Measurements from ENCODE around the gene CNTLN.

The CNTLN gene

GRCh38 chr9:17332115-17332514 lies 197.3 kb downstream of the CNTLN start:
- TF ChIP-seq RAD21 (IDR thresholded peaks at IDR 0.05; ENCODE audit: low read depth) = no peak
- no peak for TF ChIP-seq CREB1 (IDR thresholded peaks at IDR 0.05; ENCODE audit: low read depth)
- TF ChIP-seq ZBTB7A (IDR thresholded peaks at IDR 0.05; ENCODE audit: low read depth) = no peak
- no peak for TF ChIP-seq TCF12 (IDR thresholded peaks at IDR 0.05; ENCODE audit: low read depth)
- TF ChIP-seq EGR1 (IDR thresholded peaks at IDR 0.05) = no peak
- no peak for TF ChIP-seq EP300 (IDR thresholded peaks at IDR 0.05; ENCODE audit: borderline replicate concordance)
- no peak for TF ChIP-seq FOXM1 (IDR thresholded peaks at IDR 0.05; ENCODE audit: borderline replicate concordance, low read depth)
- TF ChIP-seq NFIC (IDR thresholded peaks at IDR 0.05) = no peak
- TF ChIP-seq USF1 (IDR thresholded peaks at IDR 0.05) = no peak

- TF ChIP-seq FOXM1 (IDR thresholded peaks at IDR 0.05; ENCODE audit: borderline replicate concordance, low read depth) = no peak
These were observed 204.3 kb downstream of the CNTLN start for GRCh38 chr9:17339156-17339555.

GRCh38 chr9:17342696-17343095 lies 207.9 kb downstream of the CNTLN start:
- TF ChIP-seq TAF1 (IDR thresholded peaks at IDR 0.05; ENCODE audit: low read depth) (no peak), USF1 (IDR thresholded peaks at IDR 0.05) (no peak), TEAD4 (IDR thresholded peaks at IDR 0.05) (no peak), YY1 (IDR thresholded peaks at IDR 0.05; ENCODE audit: low read depth) (no peak), EP300 (IDR thresholded peaks at IDR 0.05; ENCODE audit: borderline replicate concordance) (no peak), REST (IDR thresholded peaks at IDR 0.05; ENCODE audit: low read depth) (0 out of 2 replicates have a peak, but pooled peaks have one; percentile 11)

GRCh38 chr9:17349831-17350230 lies 215.0 kb downstream of the CNTLN start:
- TF ChIP-seq ZBTB7A (IDR thresholded peaks at IDR 0.05; ENCODE audit: low read depth) (no peak), EP300 (IDR thresholded peaks at IDR 0.05; ENCODE audit: borderline replicate concordance) (no peak), NFIC (IDR thresholded peaks at IDR 0.05) (no peak), TAF1 (IDR thresholded peaks at IDR 0.05; ENCODE audit: low read depth) (no peak), MAX (IDR thresholded peaks at IDR 0.05) (no peak), CREB1 (IDR thresholded peaks at IDR 0.05; ENCODE audit: low read depth) (no peak), FOXM1 (IDR thresholded peaks at IDR 0.05; ENCODE audit: borderline replicate concordance, low read depth) (no peak), EGR1 (IDR thresholded peaks at IDR 0.05) (no peak), REST (IDR thresholded peaks at IDR 0.05; ENCODE audit: low read depth) (no peak), RAD21 (IDR thresholded peaks at IDR 0.05; ENCODE audit: low read depth) (no peak), USF1 (IDR thresholded peaks at IDR 0.05) (no peak), CEBPB (IDR thresholded peaks at IDR 0.05) (no peak), YY1 (IDR thresholded peaks at IDR 0.05; ENCODE audit: low read depth) (no peak), TEAD4 (IDR thresholded peaks at IDR 0.05) (no peak), TCF12 (IDR thresholded peaks at IDR 0.05; ENCODE audit: low read depth) (no peak)

- no peak for TF ChIP-seq TCF12 (IDR thresholded peaks at IDR 0.05; ENCODE audit: low read depth)
- no peak for TF ChIP-seq EP300 (IDR thresholded peaks at IDR 0.05; ENCODE audit: borderline replicate concordance)
- TF ChIP-seq RAD21 (IDR thresholded peaks at IDR 0.05; ENCODE audit: low read depth) = no peak
- no peak for TF ChIP-seq TAF1 (IDR thresholded peaks at IDR 0.05; ENCODE audit: low read depth)
- TF ChIP-seq CREB1 (IDR thresholded peaks at IDR 0.05; ENCODE audit: low read depth) = no peak
- no peak for TF ChIP-seq REST (IDR thresholded peaks at IDR 0.05; ENCODE audit: low read depth)
- no peak for TF ChIP-seq ZBTB7A (IDR thresholded peaks at IDR 0.05; ENCODE audit: low read depth)
- no peak for TF ChIP-seq CEBPB (IDR thresholded peaks at IDR 0.05)
- no peak for TF ChIP-seq USF1 (IDR thresholded peaks at IDR 0.05)
These were observed 226.5 kb downstream of the CNTLN start for GRCh38 chr9:17361378-17361777.

Data from Ishikawa (cell line).